ENCODE results near the gene RPL29. TPM values are rescaled to one million over a fixed set of nuclear protein-coding genes. Genes with fewer than 3 reads are reported as not detected.

The RPL29 gene
- total and polyA plus RNA-seq, 2 of the 4 experiments (the other 2 are of a cell fraction): 2,081 to 2,126 TPM

DNA sequence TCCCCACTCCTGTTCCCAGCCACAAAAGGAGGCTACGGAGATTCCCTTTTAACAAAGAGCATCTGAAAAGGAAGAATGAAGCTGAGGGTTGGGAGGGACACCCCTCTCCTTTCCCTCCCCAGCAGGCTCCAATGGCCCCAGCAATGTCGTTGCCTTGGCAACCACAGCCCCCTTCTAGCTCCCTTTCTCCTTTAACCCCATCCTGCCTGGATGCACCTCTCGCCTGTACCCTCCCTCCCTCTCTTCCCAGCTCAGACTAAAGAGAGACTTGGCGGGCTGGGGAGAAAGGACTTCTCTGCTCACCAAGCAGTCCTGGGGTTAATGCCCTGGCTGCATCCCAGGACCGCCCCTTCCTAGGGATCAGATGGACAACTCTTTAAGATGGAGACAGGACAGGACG is 7.1 kb upstream of the RPL29 start:
- H3K4me2 ChIP-seq (ENCODE audit: low read depth, low read length): no peak overlapping the region
- H3K9me3 ChIP-seq (ENCODE audit: control insufficient read depth, insufficient read depth, low read length): no peaks in the 10 kb centered on the region
- ChIA-PET CTCF (interaction anchor here (3.2 kb wide), 1 partner anchor 49 kb away, joined by 28 read pairs; no protein-coding TSS in a partner anchor), POLR2A (ENCODE audit: unreplicated experiment) (no interaction called here)
- H3K4me1 ChIP-seq (ENCODE audit: control insufficient read depth, insufficient read depth, low read length): peaks cover 11% of the 10 kb centered on the region
- no peak overlapping the region for H4K8ac ChIP-seq (ENCODE audit: low read depth in 2 of 2, low read length in 2 of 2)
- DNase-seq (no peak), ATAC-seq (ENCODE audit: low read depth) (no peak)
- TF ChIP-seq RFX5 (IDR thresholded peaks at IDR 0.05; ENCODE audit: low read depth, low read length): no peak
- H4K91ac ChIP-seq (ENCODE audit: insufficient read depth, low read depth, low read length): no peak overlapping the region
- H2BK20ac ChIP-seq (ENCODE audit: low read depth, low read length): no peak overlapping the region
- H3K14ac ChIP-seq (replicated peaks; ENCODE audit: low read depth, low read length): no peak overlapping the region
- in situ Hi-C loops (cut with MboI; ENCODE audit: low sequenced_read_pairs): loop anchor here (5.0 kb wide), 1 partner anchor 125 kb away; no protein-coding TSS in a partner anchor
- no peak overlapping the region for H2AFZ ChIP-seq (replicated peaks; ENCODE audit: low read length, poor library complexity)
- no peaks in the 10 kb centered on the region for H3K27me3 ChIP-seq (ENCODE audit: control insufficient read depth, insufficient read depth, low read length)
- no peaks in the 10 kb centered on the region for H3K9me1 ChIP-seq (ENCODE audit: insufficient read depth, low read length)
- intact Hi-C loops (cut with micrococcal nuclease): loop anchor here (5.0 kb wide), 1 partner anchor 335 kb away; no protein-coding TSS in a partner anchor
- H3K27ac ChIP-seq (ENCODE audit: insufficient read depth, low read length): no peak overlapping the region
- no peaks in the 10 kb centered on the region for H3K79me1 ChIP-seq (ENCODE audit: low read depth in 1 of 2, low read length in 2 of 2)
- H4K5ac ChIP-seq (ENCODE audit: low read depth, low read length): no peak overlapping the region
- peak overlapping the region; percentile 13 for H2AK9ac ChIP-seq (replicated peaks; ENCODE audit: low read depth, low read length, poor library complexity)
- BruUV-seq (replicated peaks): no TSS peak
- H4K20me1 ChIP-seq (ENCODE audit: insufficient read depth, low read length): no peaks in the 10 kb centered on the region
- H2AK5ac ChIP-seq (ENCODE audit: low read depth, low read length): no peak overlapping the region; the same call in 1 of the 2 replicates
- H2BK120ac ChIP-seq (ENCODE audit: low read depth, low read length): no peak overlapping the region
- no peak overlapping the region for H3K9ac ChIP-seq (ENCODE audit: low read depth, low read length)
- WGBS, 2 experiments (ENCODE audit: extremely low coverage in 2 of 2, insufficient read length in 1 of 2): no CpG with 5 or more reads among the region's 6 CpGs
- dilution Hi-C loops (cut with HindIII; ENCODE audit: low sequenced_read_pairs, unreplicated experiment): no loop called here
- no peak overlapping the region; the same call in 2 of the 3 replicates for H2BK15ac ChIP-seq (ENCODE audit: low read depth, low read length)
- no peak overlapping the region for H2BK5ac ChIP-seq (ENCODE audit: low read depth, low read length, poor library complexity, severe bottlenecking)
- no peaks in the 10 kb centered on the region for H3K36me3 ChIP-seq (ENCODE audit: control insufficient read depth, insufficient read depth, low read length)
- H3K4me3 ChIP-seq (ENCODE audit: insufficient read depth, low read depth, low read length): no peak overlapping the region
- H3K23ac ChIP-seq (ENCODE audit: low read depth, low read length): no peak overlapping the region
- no peak overlapping the region for H3K4ac ChIP-seq (ENCODE audit: low read depth, low read length)
- no peak overlapping the region for H3K18ac ChIP-seq (ENCODE audit: low read depth, low read length)
- no peak overlapping the region for H3K56ac ChIP-seq (ENCODE audit: extremely low read depth, insufficient read depth, low read length)

Data from IMR-90 (cell line).